GM21723 (cell line): ENCODE measurements around the gene TPGS1.
A peak's percentile ranks its signal among the peaks of the same experiment; 100 is the strongest.

Experiments used
- ATAC-seq: cut with Tn5 transposase; IDR thresholded peaks from one replicate; pipeline ENCODE4 v1.9.1; 2021; ENCODE audit warnings: mild to moderate bottlenecking, moderate library complexity; ENCODE audit not compliant: unreplicated experiment

TPGS1 gene

GRCh38 chr19:495081-495401, 12.3 kb upstream of the TPGS1 start:
- no peak for ATAC-seq

- no peak for ATAC-seq
These were observed 11.7 kb upstream of the TPGS1 start for GRCh38 chr19:495402-496111.

GRCh38 chr19:496112-496665, 11.1 kb upstream of the TPGS1 start, which contains the start of gene MADCAM1:
MADCAM1 (plus strand) TSS chr19:496486; CDS start chr19:496500, 14 bp downstream.
- ATAC-seq = no peak

- no peak for ATAC-seq
These were observed 10.3 kb upstream of the TPGS1 start for GRCh38 chr19:496986-497385.

- ATAC-seq = no peak
These were observed 9.8 kb upstream of the TPGS1 start for GRCh38 chr19:497491-497868.

- no peak for ATAC-seq
These were observed 9.3 kb upstream of the TPGS1 start for GRCh38 chr19:497869-498510.

- ATAC-seq = no peak
These were observed 8.8 kb upstream of the TPGS1 start for GRCh38 chr19:498511-498891.

- ATAC-seq = no peak
These were observed 8.2 kb upstream of the TPGS1 start for GRCh38 chr19:498977-499623.

GRCh38 chr19:501646-502045, 5.7 kb upstream of the TPGS1 start:
- ATAC-seq = no peak

- no peak for ATAC-seq
These were observed 2.7 kb upstream of the TPGS1 start for GRCh38 chr19:504616-505015.

- peak; percentile 70 for ATAC-seq
These were observed 652 bp upstream of the TPGS1 start for GRCh38 chr19:506404-507285.

- ATAC-seq = no peak
These were observed 1.2 kb downstream of the TPGS1 start for GRCh38 chr19:508204-509150.

- no peak for ATAC-seq
These were observed 3.4 kb downstream of the TPGS1 start for GRCh38 chr19:510606-511100.

- no peak for ATAC-seq
These were observed 4.0 kb downstream of the TPGS1 start for GRCh38 chr19:511101-511851.

GRCh38 chr19:512547-513365, 5.5 kb downstream of the TPGS1 start:
- ATAC-seq = no peak

GRCh38 chr19:513368-514165, 6.3 kb downstream of the TPGS1 start:
- no peak for ATAC-seq

GRCh38 chr19:514166-514663, 6.9 kb downstream of the TPGS1 start:
- ATAC-seq = no peak
